Measurements from ENCODE around the gene CIB1.
A peak's percentile ranks its signal among the peaks of the same experiment; 100 is the strongest.
"Not testable (repeated sequence)": the region's sequence is repeated elsewhere in the genome, so short reads cannot be mapped to it uniquely, and the experiment has no call there.

Gene CIB1

GRCh38 chr15:90233387-90234095 is at the start of gene CIB1:
Gene CIB1 (minus strand): TSS chr15:90233941. CDS start chr15:90233885, 56 bp downstream.
- peak; percentile 97 for DNase-seq (ENCODE audit: low spot score)

DNA sequence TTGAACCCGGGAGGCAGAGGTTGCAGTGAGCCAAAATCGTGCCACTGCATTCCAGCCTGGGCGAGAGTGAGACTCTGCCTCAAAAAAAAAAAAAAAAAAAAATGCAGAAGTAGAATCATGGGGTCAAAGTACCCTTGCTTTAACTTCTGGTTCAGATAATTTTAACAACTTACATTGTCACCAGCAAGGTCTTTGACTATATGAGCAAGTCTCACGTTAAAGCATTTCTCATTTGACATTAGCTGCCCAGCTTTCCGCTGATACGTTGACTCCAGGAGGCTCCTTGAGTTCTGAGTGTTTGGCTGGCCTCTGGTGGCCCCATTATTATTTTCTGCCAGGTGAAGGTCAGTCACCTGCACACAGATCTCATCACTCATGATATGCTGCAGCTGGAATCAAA is 47.9 kb upstream of the CIB1 start:
- not testable (repeated sequence) for DNase-seq (ENCODE audit: low spot score)

DNA sequence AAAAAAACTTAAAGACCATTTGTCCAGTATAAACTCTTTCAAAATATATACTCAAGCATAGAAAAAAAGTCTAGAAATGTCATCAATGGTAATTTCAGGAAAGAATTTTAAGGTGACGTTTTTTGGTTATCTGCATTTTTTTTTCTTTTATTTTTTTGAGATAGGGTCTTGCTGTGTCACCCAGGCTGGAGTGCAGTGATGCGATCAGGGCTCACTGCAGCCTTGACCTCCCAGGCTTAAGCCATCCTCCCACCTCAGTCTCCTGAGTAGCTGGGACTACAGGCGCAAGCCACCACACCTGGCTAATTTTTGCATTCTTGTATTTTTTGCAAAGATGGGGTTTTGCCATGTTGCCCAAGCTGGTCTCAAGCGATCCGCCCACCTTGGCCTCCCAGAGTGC is 47.0 kb upstream of the CIB1 start:
- DNase-seq (ENCODE audit: low spot score): not testable (repeated sequence)

GRCh38 chr15:90278467-90278866 is 44.7 kb upstream of the CIB1 start:
- DNase-seq (ENCODE audit: low spot score): not testable (repeated sequence)

GRCh38 chr15:90271459-90272166 is 37.9 kb upstream of the CIB1 start:
- no peak for DNase-seq (ENCODE audit: low spot score)

DNA sequence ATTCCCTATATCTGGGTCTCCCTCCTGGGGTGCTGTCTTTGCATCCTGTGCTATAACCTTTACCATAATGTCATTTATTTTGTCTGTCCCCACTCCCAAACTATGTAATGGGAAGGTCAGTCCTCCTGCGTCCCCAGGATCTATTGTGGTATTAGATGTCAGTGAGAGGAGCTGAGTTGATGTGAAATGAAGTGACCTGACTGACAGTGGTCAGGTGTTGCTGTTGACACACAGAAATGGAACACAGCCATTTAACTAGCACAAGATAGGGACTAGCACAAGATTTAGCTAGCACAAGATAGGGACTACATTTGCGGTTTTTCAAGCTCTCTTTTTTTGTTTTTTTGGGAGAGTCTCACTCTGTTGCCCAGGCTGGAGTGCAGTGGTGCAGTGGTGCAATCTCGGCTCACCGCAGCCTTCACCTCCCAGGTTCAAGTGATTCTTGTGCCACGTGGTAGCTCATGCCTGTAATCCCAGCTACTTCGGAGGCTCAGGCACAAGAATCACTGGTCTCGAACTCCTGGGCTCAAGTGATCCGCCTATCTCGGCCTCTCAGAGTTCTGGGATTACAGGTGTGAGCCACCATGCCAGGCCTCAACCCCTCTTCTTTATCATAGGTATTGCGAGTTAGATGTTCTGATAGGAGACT is 36.9 kb upstream of the CIB1 start:
- DNase-seq (ENCODE audit: low spot score): no peak

DNA sequence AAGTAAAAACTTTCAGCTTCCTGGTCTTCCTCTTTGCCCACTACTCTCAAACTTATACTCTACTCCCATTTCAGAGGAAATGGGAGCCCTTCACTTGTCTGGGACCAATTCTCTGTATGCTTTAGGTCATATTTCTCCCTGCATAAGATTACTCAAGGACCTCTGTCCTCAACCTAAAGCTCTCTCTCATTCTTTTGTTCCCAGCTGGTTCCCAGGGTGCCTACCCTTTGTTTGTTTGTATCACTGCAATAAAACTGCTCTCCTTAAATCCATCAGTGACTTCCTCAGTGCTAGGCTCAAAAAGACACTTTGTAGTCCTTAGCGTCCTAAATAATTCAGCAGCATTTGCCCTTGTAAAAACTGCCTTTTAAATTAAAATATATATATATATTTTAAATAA is 34.7 kb upstream of the CIB1 start:
- DNase-seq (ENCODE audit: low spot score): no peak

DNA sequence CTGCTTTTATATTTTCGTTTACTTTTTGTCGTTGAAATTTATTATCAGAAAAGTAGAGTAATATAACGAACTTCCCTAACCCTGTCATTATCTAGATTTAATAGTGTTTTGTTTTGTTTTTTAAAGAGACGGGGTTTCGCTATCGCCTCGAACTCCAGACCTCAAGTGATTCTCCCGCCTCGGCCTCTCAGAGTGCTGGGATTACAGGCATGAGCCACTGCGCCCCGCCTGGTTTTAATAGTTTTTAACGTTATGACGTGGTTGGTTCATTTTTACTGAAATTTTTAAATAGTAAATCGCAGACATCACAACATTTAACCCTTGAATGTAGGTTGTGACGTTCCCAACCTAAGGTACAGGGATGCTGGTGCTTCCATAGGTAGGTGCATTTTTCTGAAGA is 32.7 kb upstream of the CIB1 start:
- DNase-seq (ENCODE audit: low spot score): peak; percentile 12

DNA sequence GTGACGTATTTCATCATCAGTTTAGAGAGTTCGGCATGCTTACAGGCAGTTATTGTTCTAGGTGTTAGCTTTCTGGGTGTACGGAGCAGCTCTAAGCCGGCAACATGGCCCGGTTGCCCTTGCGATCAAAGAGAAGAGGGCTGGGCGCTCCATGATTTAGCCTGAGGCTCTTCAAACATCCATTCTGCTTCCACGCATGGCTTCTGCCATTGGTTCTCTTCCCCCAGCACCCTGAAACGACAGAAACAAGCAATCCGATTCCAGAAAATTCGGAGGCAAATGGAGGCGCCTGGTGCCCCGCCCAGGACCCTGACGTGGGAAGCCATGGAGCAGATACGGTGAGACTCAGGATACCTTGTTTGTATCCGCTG is 32.3 kb upstream of the CIB1 start:
- DNase-seq (ENCODE audit: low spot score): peak; percentile 38

DNA sequence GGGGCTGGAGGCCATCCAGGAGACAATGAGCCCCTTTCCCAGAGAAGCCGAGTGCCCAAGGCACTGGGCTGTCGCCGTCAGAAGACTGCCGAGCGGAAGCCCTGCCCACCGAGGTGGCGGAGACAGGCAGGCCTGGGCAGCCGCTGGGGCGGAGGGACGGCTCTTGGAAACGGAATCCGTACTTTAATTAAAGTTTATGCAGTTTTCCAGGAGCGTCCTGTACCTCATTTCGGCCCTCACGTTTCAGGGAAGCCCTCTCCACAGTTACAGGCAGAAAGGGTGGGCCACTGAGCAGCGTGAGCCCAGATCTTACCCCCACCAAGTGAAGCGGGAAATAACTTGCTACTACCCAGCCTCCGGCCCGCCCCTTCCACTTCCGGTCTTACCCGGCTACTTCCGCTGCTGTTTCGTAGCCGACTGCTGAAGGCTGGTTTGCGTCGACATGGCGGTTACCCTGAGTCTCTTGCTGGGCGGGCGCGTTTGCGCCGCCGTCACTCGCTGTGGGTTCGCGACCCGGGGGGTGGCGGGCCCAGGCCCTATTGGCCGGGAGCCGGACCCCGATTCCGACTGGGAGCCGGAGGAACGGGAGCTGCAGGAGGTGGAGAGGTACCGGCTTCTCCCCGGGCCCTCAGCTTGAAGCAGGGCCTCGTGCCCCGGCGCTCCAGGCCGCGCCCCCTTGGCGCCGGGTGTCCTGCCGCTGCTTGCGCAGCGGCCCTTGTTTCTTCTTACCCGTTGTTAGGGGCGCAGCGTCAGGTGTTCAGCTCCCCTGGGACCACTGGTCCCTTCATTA is 31.7 kb upstream of the CIB1 start, which contains the start of gene NGRN:
Gene NGRN, plus strand, starts transcription at position 402 of the 790 bp plus-strand sequence. Its CDS starts 41 bp downstream, at position 443.
- DNase-seq (ENCODE audit: low spot score): peak; percentile 90

- DNase-seq (ENCODE audit: low spot score): peak; percentile 36
Measured at GRCh38 chr15:90264671-90265070, 30.9 kb upstream of the CIB1 start.

DNA sequence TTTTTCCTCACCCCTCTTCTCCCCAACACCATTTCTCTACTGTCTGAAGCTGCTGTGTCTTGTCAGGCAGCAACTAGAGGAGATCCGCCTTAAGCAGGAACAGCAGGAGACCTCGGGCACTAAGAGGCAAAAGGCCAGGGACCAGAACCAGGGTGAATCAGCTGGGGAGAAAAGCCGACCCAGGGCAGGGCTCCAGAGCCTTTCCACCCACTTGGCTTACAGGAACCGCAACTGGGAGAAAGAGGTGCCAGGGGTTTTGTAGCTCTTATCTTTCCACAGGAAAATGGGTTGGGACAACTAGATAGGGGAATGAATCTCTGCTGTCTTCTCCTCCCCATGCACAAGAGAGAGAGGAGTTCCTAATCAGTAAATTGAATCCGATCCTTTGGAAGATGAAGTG is 28.7 kb upstream of the CIB1 start:
- no peak for DNase-seq (ENCODE audit: low spot score)

GRCh38 chr15:90261811-90262210 is 28.1 kb upstream of the CIB1 start:
- DNase-seq (ENCODE audit: low spot score): no peak

DNA sequence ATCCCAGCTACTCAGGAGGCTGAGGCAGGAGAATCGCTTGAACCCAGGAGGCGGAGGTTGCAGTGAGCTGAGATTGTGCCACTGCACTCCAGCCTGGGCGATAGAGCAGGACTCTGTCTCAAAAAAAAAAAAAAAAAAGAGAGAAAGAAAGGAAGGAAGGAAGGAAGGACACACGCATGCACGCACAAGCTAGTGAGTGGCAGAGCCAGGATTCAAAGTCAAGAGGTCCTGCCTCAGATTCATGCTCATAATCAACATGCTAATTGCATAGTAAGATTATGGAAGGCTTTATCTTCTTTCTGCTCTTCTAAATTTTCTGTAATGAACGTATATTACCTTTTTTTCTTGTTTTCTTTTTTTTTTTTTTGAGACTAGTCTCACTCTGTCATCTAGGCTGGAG is 27.0 kb upstream of the CIB1 start:
- DNase-seq (ENCODE audit: low spot score): not testable (repeated sequence)

DNA sequence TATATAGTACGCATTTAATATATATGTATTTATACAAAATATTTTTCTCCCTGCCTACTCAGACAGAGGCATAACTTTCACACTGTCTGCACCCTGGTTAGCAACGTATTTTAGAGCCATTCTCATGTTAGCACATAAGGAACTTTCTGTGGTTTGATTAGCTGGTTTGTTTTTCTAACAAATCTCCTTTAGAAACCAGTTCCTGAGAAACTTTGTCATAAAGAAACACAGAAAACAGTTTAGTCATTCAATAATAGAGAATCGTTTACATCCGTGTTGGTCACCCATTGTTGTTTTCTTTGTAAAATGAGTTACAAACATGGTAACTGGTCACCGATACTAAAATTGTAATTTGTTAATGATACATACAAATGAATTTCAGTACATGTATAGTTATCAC is 25.8 kb upstream of the CIB1 start:
- no peak for DNase-seq (ENCODE audit: low spot score)

DNA sequence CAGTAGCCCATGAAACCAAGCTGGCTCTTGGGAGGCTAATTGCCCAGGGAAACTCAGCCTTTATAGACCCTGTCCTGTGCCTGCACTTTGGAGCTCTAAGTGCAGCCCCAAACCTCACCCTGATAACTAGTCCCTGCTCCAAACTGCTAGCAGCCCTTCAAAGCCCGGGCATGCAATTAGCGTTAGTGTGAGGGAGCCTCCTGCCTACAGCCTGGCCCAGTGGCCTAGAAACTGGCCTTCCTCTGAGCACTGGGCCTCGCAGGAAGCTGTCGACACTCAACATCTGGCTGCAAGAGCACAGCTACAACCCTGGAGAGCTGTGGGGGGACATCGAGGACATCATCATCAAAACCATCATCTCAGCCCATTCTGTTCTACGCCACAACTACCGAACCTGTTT is 24.0 kb upstream of the CIB1 start:
- no peak for DNase-seq (ENCODE audit: low spot score)

GRCh38 chr15:90249203-90249863 is 15.6 kb upstream of the CIB1 start, which contains the start of gene TTLL13:
Gene TTLL13 (plus strand): TSS chr15:90249556. CDS start chr15:90250631, 1,075 bp downstream.
- DNase-seq (ENCODE audit: low spot score): peak; percentile 59

GRCh38 chr15:90248789-90249202 is 15.1 kb upstream of the CIB1 start:
- DNase-seq (ENCODE audit: low spot score): no peak

DNA sequence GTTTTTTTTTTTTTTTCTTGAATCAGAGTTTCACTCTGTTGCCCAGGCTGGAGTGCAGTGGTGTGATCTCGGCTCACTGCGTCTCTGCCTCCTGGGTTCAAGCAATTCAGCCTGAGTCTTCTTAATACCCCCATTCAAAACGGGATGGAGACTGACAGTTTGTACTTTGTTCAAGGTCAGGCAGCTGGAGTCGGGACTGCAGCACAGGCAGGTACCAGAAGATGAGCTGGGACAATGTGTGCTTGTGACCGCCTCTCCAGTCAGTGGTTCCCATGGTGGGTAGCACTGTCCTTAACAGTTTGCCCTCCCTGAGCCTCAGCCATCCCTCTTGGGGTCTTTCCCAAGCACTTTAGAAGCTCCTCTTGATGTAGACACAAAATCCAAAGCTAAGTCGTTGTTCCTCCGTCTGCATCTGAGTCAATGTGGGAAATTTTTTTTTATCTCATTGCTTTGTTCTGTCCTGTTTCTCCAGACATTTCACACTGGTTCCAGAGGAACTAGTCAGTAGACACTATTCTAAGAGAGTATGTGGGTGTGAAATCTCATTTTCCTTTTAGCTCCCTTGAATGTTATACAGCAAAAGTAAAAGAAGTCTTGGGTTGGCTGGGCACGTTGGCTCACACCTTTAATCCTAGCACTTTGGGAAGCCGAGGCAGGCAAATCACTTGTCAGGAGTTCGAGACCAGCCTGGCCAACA is 10.3 kb upstream of the CIB1 start:
- DNase-seq (ENCODE audit: low spot score): no peak

DNA sequence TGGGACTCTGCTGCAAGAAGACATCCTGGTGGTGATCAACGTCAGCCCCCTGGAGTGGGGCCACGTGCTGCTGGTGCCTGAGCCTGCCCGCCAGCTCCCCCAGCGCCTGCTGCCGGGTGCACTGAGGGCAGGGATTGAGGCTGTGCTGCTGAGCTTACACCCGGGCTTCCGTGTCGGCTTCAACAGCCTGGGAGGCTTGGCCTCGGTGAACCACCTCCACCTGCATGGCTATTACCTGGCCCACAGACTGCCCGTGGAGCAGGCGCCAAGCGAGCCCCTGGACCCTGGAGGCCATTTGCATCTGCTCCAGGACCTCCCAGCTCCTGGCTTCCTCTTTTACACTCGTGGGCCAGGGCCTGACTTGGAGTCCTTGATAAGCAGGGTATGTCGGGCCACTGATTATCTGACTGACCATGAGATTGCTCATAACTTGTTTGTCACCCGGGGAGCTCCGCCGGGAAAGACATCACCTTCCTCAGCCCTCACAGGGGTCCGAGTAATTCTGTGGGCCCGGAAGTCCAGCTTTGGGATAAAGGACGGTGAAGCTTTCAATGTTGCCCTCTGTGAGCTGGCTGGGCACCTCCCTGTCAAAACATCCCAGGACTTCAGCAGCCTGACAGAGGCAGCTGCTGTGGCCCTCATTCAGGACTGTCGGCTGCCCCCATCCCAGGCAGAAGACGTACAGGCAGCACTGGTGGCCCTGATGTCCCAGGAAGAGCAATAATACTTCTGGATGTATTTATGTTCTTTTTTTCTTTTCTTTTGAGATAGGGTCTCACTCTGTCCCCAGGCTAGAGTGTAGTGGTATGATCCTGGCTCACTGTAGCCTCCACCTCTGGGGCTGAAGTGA is 7.8 kb upstream of the CIB1 start:
- no peak for DNase-seq (ENCODE audit: low spot score)

Data from CD4-positive, alpha-beta T cell treated with Interleukin-2 at 100 ng/mL for 4 hours (primary cell).